Calu3 (cell line): ENCODE measurements around the gene EMC1. TPM values are rescaled to one million over a fixed set of nuclear protein-coding genes. Genes with fewer than 3 reads are reported as not detected.
A peak's percentile ranks its signal among the peaks of the same experiment; 100 is the strongest.
"Not testable (repeated sequence)": the region's sequence is repeated elsewhere in the genome, so short reads cannot be mapped to it uniquely, and the experiment has no call there.

ENCODE experiments used
- BruUV-seq: library from RNA; stranded (reverse); fragments of 400-500 nt; replicated peaks from 2 replicates; lab custom pipeline; 2021; lab: Mats Ljungman, UMichigan
- CTCF ChIA-PET: fragments of 300-600 bp; sonication (Branson Sonifier 250); formaldehyde crosslinking; loops from one replicate; lab custom pipeline; 2022; ENCODE audit warnings: antibody characterized with exemption; lab: Charles Lee
- DNase-seq: peaks from one replicate; pipeline ENCODE4 v3.0.0; 2022
- H3K27ac Mint-ChIP-seq: one replicate; pipeline ENCODE4 v1.8.0; 2022; ENCODE audit warnings: mixed read lengths; ENCODE audit not compliant: unreplicated experiment
- H3K27me3 Mint-ChIP-seq: one replicate; pipeline ENCODE4 v1.8.0; 2022; ENCODE audit warnings: mixed read lengths; ENCODE audit not compliant: unreplicated experiment
- H3K36me3 Mint-ChIP-seq: one replicate; pipeline ENCODE4 v1.8.0; 2022; ENCODE audit warnings: mild to moderate bottlenecking, moderate library complexity, mixed read lengths; ENCODE audit not compliant: insufficient read depth, unreplicated experiment
- H3K4me1 Mint-ChIP-seq: one replicate; pipeline ENCODE4 v1.8.0; 2022; ENCODE audit warnings: mild to moderate bottlenecking, low read depth, mixed read lengths; ENCODE audit not compliant: unreplicated experiment
- H3K4me3 Mint-ChIP-seq: one replicate; pipeline ENCODE4 v1.8.0; 2022; ENCODE audit warnings: mild to moderate bottlenecking, low read depth, moderate library complexity, mixed read lengths; ENCODE audit not compliant: unreplicated experiment
- H3K9me3 Mint-ChIP-seq: one replicate; pipeline ENCODE4 v1.8.0; 2022; ENCODE audit warnings: low read depth, mixed read lengths; ENCODE audit not compliant: unreplicated experiment
- intact Hi-C: fragments of 100-400 bp; cut with micrococcal nuclease; formaldehyde crosslinking; loops from one replicate; pipeline ENCODE4 v1.10.0; 2022; ENCODE audit not compliant: unreplicated experiment
- total RNA-seq: library from RNA; stranded (reverse); gene quantifications from 2 replicates; pipeline ENCODE4 v1.2.3, GENCODE V29; 2022
- TF ChIP-seq, protein P1 (sequence below): fragments of 200-600 bp; IDR thresholded peaks from one replicate; pipeline ENCODE4 v1.8.0; 2022; ENCODE audit warnings: antibody characterized with exemption; ENCODE audit not compliant: unreplicated experiment

The EMC1 gene
- total RNA-seq, 1 experiment from 2014 or later = 53.4 TPM

DNA sequence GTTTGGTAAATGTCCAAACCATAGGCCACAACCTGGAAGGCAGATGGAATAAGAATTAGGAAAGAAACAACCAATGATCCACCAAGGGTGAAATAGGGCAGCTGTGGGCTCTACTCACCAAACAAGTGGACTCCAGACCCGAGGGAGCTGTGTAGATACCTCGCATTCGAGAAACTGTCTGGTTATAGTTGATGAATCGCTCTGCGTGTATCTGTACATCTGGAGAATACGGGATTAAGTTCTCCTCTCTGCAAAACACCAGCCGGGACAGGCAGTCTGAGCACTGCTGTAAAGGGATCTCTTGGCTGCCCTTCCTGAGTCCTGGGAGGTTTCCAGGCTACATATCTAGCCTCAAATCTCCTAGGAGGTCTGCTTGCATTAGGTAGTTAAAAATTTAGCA is 31.9 kb downstream of the EMC1 start:
- no peak overlapping the region for H3K4me3 Mint-ChIP-seq
- H3K36me3 Mint-ChIP-seq = peaks cover 29% of the 10 kb centered on the region
- H3K4me1 Mint-ChIP-seq = no peaks in the 10 kb centered on the region
- no peaks in the 10 kb centered on the region for H3K27me3 Mint-ChIP-seq
- CTCF ChIA-PET = no interaction called here
- no TSS peak for BruUV-seq
- intact Hi-C loops = no loop called here
- H3K9me3 Mint-ChIP-seq = no peaks in the 10 kb centered on the region
- DNase-seq = no peak
- no peak overlapping the region for H3K27ac Mint-ChIP-seq
- TF ChIP-seq, protein P1, sequence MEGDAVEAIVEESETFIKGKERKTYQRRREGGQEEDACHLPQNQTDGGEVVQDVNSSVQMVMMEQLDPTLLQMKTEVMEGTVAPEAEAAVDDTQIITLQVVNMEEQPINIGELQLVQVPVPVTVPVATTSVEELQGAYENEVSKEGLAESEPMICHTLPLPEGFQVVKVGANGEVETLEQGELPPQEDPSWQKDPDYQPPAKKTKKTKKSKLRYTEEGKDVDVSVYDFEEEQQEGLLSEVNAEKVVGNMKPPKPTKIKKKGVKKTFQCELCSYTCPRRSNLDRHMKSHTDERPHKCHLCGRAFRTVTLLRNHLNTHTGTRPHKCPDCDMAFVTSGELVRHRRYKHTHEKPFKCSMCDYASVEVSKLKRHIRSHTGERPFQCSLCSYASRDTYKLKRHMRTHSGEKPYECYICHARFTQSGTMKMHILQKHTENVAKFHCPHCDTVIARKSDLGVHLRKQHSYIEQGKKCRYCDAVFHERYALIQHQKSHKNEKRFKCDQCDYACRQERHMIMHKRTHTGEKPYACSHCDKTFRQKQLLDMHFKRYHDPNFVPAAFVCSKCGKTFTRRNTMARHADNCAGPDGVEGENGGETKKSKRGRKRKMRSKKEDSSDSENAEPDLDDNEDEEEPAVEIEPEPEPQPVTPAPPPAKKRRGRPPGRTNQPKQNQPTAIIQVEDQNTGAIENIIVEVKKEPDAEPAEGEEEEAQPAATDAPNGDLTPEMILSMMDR = no peak

- H3K9me3 Mint-ChIP-seq, DNase-seq, H3K4me3 Mint-ChIP-seq, H3K27me3 Mint-ChIP-seq, intact Hi-C loops, CTCF ChIA-PET, BruUV-seq, H3K4me1 Mint-ChIP-seq, H3K27ac Mint-ChIP-seq: not testable (repeated sequence)
- peaks cover 22% of the 10 kb centered on the region for H3K36me3 Mint-ChIP-seq
These were observed 34.7 kb downstream of the EMC1 start for GRCh38 chr1:19216585-19216984.

DNA sequence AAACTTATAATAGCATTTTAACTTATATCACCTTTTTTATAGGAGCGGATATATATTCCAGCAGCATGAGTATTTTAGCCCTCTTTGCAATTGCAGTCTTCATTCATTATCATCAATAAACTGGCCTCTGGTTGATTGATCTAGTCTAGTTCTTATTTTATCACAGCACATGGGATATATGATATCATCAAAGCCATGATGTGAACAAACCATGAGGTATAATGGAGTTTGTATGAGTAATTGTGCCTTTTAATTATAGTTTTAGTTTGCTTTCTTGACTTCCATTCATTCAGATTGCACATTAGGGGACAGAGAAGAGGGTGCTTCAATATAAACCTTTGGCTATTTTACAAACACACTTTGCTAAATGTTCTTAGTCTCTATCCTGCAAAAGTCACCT is 37.7 kb downstream of the EMC1 start:
- Mint-ChIP-seq H3K36me3 (peaks cover 48% of the 10 kb centered on the region), H3K4me3 (no peak overlapping the region), H3K27ac (no peak overlapping the region), H3K27me3 (no peaks in the 10 kb centered on the region), H3K4me1 (peaks cover 7% of the 10 kb centered on the region), H3K9me3 (no peaks in the 10 kb centered on the region)
- TF ChIP-seq, protein P1 = no peak
- intact Hi-C loops = no loop called here
- CTCF ChIA-PET = no interaction called here
- BruUV-seq = no TSS peak
- DNase-seq = no peak

- CTCF ChIA-PET = no interaction called here
- intact Hi-C loops = no loop called here
- DNase-seq = no peak
- BruUV-seq = no TSS peak
- Mint-ChIP-seq H3K9me3 (no peaks in the 10 kb centered on the region), H3K4me1 (peaks cover 8% of the 10 kb centered on the region), H3K4me3 (no peak overlapping the region), H3K36me3 (peaks cover 37% of the 10 kb centered on the region), H3K27me3 (no peaks in the 10 kb centered on the region), H3K27ac (no peak overlapping the region)
- TF ChIP-seq, protein P1 = no peak
These were observed 39.2 kb downstream of the EMC1 start for GRCh38 chr1:19212167-19212566.

GRCh38 chr1:19210772-19211549 is 40.4 kb downstream of the EMC1 start:
- peaks cover 16% of the 10 kb centered on the region for H3K4me1 Mint-ChIP-seq
- H3K27ac Mint-ChIP-seq = peak overlapping the region; percentile 81
- no peak for DNase-seq
- H3K9me3 Mint-ChIP-seq = no peaks in the 10 kb centered on the region
- BruUV-seq = TSS peak; percentile 70
- CTCF ChIA-PET = no interaction called here
- peaks cover 31% of the 10 kb centered on the region for H3K36me3 Mint-ChIP-seq
- intact Hi-C loops = no loop called here
- H3K27me3 Mint-ChIP-seq = no peaks in the 10 kb centered on the region
- TF ChIP-seq, protein P1 = no peak
- peak overlapping the region; percentile 81 for H3K4me3 Mint-ChIP-seq
